ENCODE data around the gene UTP25. TPM values are rescaled to one million over a fixed set of nuclear protein-coding genes. Genes with fewer than 3 reads are reported as not detected.
"Not testable (repeated sequence)": the region's sequence is repeated elsewhere in the genome, so short reads cannot be mapped to it uniquely, and the experiment has no call there.

Gene UTP25
- total RNA-seq, 4 donors from 2014 or later, result 9.9 to 12.9 (median 11.1) TPM

- DNase-seq (ENCODE audit: low spot score in 2 of 2), result no peak
- TF ChIP-seq, protein P1, sequence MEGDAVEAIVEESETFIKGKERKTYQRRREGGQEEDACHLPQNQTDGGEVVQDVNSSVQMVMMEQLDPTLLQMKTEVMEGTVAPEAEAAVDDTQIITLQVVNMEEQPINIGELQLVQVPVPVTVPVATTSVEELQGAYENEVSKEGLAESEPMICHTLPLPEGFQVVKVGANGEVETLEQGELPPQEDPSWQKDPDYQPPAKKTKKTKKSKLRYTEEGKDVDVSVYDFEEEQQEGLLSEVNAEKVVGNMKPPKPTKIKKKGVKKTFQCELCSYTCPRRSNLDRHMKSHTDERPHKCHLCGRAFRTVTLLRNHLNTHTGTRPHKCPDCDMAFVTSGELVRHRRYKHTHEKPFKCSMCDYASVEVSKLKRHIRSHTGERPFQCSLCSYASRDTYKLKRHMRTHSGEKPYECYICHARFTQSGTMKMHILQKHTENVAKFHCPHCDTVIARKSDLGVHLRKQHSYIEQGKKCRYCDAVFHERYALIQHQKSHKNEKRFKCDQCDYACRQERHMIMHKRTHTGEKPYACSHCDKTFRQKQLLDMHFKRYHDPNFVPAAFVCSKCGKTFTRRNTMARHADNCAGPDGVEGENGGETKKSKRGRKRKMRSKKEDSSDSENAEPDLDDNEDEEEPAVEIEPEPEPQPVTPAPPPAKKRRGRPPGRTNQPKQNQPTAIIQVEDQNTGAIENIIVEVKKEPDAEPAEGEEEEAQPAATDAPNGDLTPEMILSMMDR (IDR thresholded peaks at IDR 0.05), result no peak
- no peak for TF ChIP-seq POLR2A (IDR thresholded peaks at IDR 0.05)
- intact Hi-C loops (cut with DNase I; ENCODE audit: low total_unique reads), result no loop called here
- 50 to 74% methylated on average over 1 of the region's 1 CpG for WGBS, 2 donors
- no peak overlapping the region for H3K4me3 ChIP-seq (ENCODE audit: low read depth, poor library complexity, severe bottlenecking)
These were observed 35.9 kb upstream of the UTP25 start for GRCh38 chr1:209791920-209792319.

DNA sequence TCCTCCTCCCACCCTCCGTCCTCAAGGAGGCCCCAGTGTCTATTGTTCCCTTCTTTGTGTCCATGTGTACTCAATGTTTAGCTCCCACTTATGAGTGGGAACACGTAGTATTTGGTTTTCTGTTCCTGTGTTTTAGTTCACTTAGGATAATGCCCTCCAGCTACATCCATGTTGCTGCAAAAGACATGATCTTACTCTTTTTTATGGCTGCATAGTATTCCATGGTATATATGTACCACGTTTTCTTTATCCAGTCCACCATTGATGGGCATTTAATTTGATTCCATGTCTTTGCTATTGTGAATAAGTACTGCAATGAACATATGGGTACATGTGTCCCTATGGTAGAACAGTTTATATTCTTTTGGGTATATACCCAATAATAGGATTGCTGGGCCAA, 34.1 kb upstream of the UTP25 start:
- H3K4me3 ChIP-seq (ENCODE audit: low read depth, poor library complexity, severe bottlenecking); DNase-seq (ENCODE audit: low spot score in 2 of 2); intact Hi-C loops (cut with DNase I; ENCODE audit: low total_unique reads): not testable (repeated sequence)
- 89 to 90% methylated on average over 3 of the region's 3 CpGs for WGBS, 2 donors

DNA sequence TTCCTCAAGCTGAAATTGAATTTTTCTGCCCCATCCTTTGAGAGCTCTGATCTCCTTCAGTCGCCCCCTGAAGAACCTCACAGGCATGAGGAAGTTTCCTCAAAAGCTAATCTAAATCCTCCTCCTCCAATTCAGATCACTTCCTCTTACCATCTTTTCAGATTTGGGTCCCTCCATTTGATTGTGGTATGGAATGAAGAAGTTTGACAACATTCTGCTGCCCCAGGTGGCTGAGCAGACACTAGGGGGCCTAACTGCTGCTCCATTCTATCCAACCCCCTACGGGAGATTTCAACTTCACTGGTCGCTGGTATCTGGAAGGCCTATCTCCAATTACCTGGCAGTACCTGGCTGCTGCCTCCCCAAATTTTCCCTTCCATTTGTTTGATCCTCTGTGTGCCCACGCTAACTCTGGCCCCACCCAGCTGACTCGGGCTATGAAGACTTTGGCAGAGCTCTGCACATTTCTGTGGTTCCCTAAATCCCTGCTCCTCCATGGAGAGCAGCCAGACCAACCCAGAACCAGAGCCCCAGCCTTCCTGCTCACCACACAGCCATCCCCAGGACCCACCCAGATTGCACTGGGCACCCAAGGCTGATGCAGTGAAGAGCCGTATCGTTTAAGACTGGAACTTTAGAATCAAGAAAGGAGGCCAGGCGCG, 29.7 kb upstream of the UTP25 start:
- DNase-seq (ENCODE audit: low spot score in 2 of 2), result no peak
- H3K4me3 ChIP-seq (ENCODE audit: low read depth, poor library complexity, severe bottlenecking), result no peak overlapping the region
- intact Hi-C loops (cut with DNase I; ENCODE audit: low total_unique reads), result no loop called here
- 54 to 63% methylated on average over 9 of the region's 9 CpGs for WGBS, 2 donors
- TF ChIP-seq, protein P1 (IDR thresholded peaks at IDR 0.05), result no peak
- TF ChIP-seq POLR2A (IDR thresholded peaks at IDR 0.05), result no peak

GRCh38 chr1:209800984-209801834, 26.6 kb upstream of the UTP25 start:
- H3K4me3 ChIP-seq (ENCODE audit: low read depth, poor library complexity, severe bottlenecking), result no peak overlapping the region
- no peak for DNase-seq (ENCODE audit: low spot score in 2 of 2)
- TF ChIP-seq, protein P1 (IDR thresholded peaks at IDR 0.05), result no peak
- TF ChIP-seq POLR2A (IDR thresholded peaks at IDR 0.05), result no peak

GRCh38 chr1:209802117-209802779, 25.5 kb upstream of the UTP25 start:
- DNase-seq (ENCODE audit: low spot score in 2 of 2), result no peak
- intact Hi-C loops (cut with DNase I; ENCODE audit: low total_unique reads), result no loop called here
- no peak overlapping the region for H3K4me3 ChIP-seq (ENCODE audit: low read depth, poor library complexity, severe bottlenecking)
- no peak for TF ChIP-seq POLR2A (IDR thresholded peaks at IDR 0.05)
- TF ChIP-seq, protein P1 (IDR thresholded peaks at IDR 0.05), result no peak
- WGBS, 2 donors, result 59 to 62% methylated on average over 4 of the region's 4 CpGs

More at GRCh38 chr1:209800984-209801834, 26.6 kb upstream of the UTP25 start:
- WGBS, 2 donors, result 44 to 46% methylated on average over 5 of the region's 5 CpGs
- intact Hi-C loops (cut with DNase I; ENCODE audit: low total_unique reads), result no loop called here

DNA sequence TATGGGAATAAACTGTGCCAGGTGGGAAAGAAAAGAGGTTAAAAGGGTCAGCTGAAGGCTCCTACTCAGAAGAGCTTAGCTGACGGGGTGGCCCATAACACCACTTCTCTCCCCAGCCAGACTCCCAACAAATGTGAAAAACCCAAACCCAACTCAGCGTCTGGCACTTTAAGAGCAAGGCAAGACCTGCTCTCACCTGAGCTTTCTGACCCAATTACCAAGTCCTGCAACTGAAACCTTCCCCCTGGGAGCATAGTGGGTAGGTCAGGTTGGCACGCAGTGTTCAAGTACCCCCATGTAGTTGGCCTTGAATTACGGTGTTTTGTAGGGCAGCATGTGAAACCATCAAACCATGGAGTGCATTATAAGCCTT, 25.0 kb upstream of the UTP25 start:
- DNase-seq (ENCODE audit: low spot score in 2 of 2), result no peak
- TF ChIP-seq, protein P1 (IDR thresholded peaks at IDR 0.05), result no peak
- TF ChIP-seq POLR2A (IDR thresholded peaks at IDR 0.05), result no peak
- intact Hi-C loops (cut with DNase I; ENCODE audit: low total_unique reads), result no loop called here
- H3K4me3 ChIP-seq (ENCODE audit: low read depth, poor library complexity, severe bottlenecking), result no peak overlapping the region
- 56 to 67% methylated on average over 4 of the region's 4 CpGs for WGBS, 2 donors
